Tibial artery (tissue), 4 donors: Measurements from ENCODE around the gene IL12RB1.

Experiments
- DNase-seq, 2 donors: peaks; one replicate each; pipeline ENCODE4 v3.0.0-alpha.2; 2019
- H3K27ac ChIP-seq, 2 donors: fragments of 200-600 bp; sonication (generic) in 1 of 2; 1 replicate in 1 of 2; 2 replicates in 1 of 2; pipeline ENCODE4 v1.5.1; 2018 to 2019; ENCODE audit warnings: mild to moderate bottlenecking in 1 of 2
- H3K27me3 ChIP-seq, 2 donors: fragments of 200-600 bp; sonication (generic) in 1 of 2; one replicate each; pipeline versions ENCODE4 v1.5.1 to v1.6.0; 2016 to 2019
- H3K36me3 ChIP-seq, 3 donors: fragments of 200-600 bp; sonication (generic) in 2 of 3; one replicate each; pipeline ENCODE4 v1.5.1; 2016 to 2019; ENCODE audit warnings: mild to moderate bottlenecking in 2 of 3
- H3K4me1 ChIP-seq, 4 donors: fragments of 200-600 bp; sonication (generic) in 2 of 4; 1 replicate in 3 of 4; 2 replicates in 1 of 4; pipeline ENCODE4 v1.5.1; 2016 to 2019
- H3K4me3 ChIP-seq, 2 donors: fragments of 200-600 bp; sonication (generic) in 1 of 2; 1 replicate in 1 of 2; 2 replicates in 1 of 2; pipeline ENCODE4 v1.5.1; 2018 to 2019; ENCODE audit warnings: mild to moderate bottlenecking in 2 of 2
- H3K9me3 ChIP-seq, 3 donors: fragments of 200-600 bp; sonication (generic) in 1 of 3; one replicate each; pipeline ENCODE4 v1.5.1; 2016 to 2019
- intact Hi-C: fragments of 100-400 bp; cut with DNase I; formaldehyde crosslinking; loops from one replicate; pipeline ENCODE4 v1.15.0; 2023; ENCODE audit warnings: low total_unique reads
- TF ChIP-seq, protein P1 (sequence below), 2 experiments: fragments of 200-600 bp in 1 of 2; fragments of 450-650 bp in 1 of 2; IDR thresholded peaks; one replicate each; pipeline ENCODE4 v1.5.1; 2017 to 2019; ENCODE audit warnings: antibody characterized with exemption in 2 of 2, mild to moderate bottlenecking in 1 of 2, moderate library complexity in 1 of 2

IL12RB1 gene

DNA sequence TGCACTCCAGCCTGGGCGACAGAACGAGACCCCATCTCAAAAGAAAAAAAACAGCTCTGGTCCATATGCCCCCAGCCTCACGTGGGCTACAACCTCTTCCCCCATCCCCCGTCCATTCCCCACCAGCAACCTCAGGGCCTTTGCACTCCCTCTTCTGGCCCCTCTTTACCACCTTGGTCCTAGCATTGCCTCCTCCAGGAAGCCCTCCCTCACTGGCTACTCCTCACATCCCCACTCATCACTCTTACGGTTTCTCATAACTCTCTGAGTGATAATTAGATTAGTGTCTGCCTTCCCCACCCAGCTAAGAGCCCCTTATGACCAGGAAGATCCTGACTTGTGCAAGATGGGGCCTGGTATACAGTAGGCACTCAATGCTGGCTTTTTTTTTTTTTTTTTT lies 30.8 kb downstream of the IL12RB1 start:
- no peaks in the 10 kb centered on the region for H3K9me3 ChIP-seq
- peaks cover 0 to 3% of the 10 kb centered on the region in 2 donors for H3K27me3 ChIP-seq
- no peak for DNase-seq
- peak overlapping the region; percentile 1 to 79 for H3K27ac ChIP-seq
- TF ChIP-seq, protein P1, sequence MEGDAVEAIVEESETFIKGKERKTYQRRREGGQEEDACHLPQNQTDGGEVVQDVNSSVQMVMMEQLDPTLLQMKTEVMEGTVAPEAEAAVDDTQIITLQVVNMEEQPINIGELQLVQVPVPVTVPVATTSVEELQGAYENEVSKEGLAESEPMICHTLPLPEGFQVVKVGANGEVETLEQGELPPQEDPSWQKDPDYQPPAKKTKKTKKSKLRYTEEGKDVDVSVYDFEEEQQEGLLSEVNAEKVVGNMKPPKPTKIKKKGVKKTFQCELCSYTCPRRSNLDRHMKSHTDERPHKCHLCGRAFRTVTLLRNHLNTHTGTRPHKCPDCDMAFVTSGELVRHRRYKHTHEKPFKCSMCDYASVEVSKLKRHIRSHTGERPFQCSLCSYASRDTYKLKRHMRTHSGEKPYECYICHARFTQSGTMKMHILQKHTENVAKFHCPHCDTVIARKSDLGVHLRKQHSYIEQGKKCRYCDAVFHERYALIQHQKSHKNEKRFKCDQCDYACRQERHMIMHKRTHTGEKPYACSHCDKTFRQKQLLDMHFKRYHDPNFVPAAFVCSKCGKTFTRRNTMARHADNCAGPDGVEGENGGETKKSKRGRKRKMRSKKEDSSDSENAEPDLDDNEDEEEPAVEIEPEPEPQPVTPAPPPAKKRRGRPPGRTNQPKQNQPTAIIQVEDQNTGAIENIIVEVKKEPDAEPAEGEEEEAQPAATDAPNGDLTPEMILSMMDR (IDR thresholded peaks at IDR 0.05) = no peak
- H3K4me3 ChIP-seq = no peak overlapping the region
- peaks cover 0 to 50% (median 31%) of the 10 kb centered on the region in 4 donors for H3K4me1 ChIP-seq
- intact Hi-C loops = no loop called here
- H3K36me3 ChIP-seq = no peaks in the 10 kb centered on the region

DNA sequence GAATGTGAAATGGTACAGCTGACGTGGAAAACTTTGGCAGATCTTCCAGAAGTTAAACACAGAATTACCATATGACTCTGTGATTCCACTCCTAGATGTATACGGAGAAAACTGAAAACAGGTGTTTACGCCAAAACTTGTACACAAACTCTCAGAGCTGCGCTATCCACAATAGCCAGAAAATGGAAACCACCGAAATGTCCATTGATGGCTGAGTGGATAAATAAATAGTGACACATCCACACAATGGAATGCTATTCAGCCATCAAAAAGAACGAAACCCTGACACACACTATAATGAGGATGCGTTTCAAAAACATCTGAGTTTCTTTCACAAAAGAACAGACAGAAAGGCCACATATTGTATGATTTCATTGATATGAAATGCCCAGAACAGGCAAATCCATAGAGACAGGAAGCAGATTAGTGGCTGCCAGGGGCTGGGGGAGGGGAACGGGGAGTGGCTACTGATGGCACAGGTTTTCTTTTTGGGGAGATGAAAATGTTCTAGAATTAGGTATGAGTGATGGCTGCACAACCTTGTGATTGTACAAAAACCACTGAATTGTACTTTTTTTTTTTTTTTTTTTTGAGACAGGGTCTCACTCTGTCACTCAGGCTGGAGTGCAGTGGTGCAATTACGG lies 33.0 kb downstream of the IL12RB1 start:
- Histone ChIP-seq H3K4me1 (peaks cover 0 to 72% (median 50%) of the 10 kb centered on the region in 4 donors), H3K36me3 (no peaks in the 10 kb centered on the region), H3K27ac (peak overlapping the region; percentile 73 to 79), H3K27me3 (no peaks in the 10 kb centered on the region), H3K4me3 (no peak overlapping the region), H3K9me3 (no peaks in the 10 kb centered on the region)
- intact Hi-C loops = loop anchor here (2.0 kb wide), 1 partner anchor 45 kb away; the partner anchor contains the start of gene ARRDC2
- no peak for DNase-seq
- TF ChIP-seq, protein P1 (IDR thresholded peaks at IDR 0.05) = no peak

- Histone ChIP-seq H3K27me3 (no peaks in the 10 kb centered on the region), H3K4me3 (peak overlapping the region; percentile 26 to 39), H3K36me3 (no peaks in the 10 kb centered on the region), H3K4me1 (peaks cover 0 to 70% (median 43%) of the 10 kb centered on the region in 4 donors), H3K9me3 (no peaks in the 10 kb centered on the region), H3K27ac (peak overlapping the region; percentile 73 to 79)
- peak; percentile 39 to 90 for DNase-seq
- TF ChIP-seq, protein P1 (IDR thresholded peaks at IDR 0.05) = no peak
- intact Hi-C loops = loop anchor here (2.0 kb wide), 1 partner anchor 43 kb away; the partner anchor contains the start of gene ARRDC2
These were observed 34.8 kb downstream of the IL12RB1 start for GRCh38 chr19:18051887-18052286.

DNA sequence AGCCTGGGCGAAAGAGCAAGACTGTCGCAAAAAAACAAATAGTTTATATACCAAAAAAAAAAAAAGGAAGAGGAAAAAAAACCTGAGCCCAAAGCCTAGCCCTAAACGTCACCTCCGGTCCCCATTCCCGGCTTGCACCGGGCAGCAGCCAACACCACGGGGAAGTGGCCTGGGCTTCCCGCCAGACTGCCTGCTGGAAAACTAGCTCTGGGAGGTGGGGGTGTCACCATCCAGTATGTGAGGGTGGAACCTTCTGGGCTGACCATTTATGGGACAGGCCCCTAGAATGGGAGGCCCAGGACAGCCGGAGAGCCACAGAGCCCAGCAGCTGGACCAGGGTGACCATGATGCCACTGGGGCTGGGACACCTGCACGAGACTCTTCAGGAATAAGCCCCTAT lies 37.3 kb downstream of the IL12RB1 start:
- Histone ChIP-seq H3K36me3 (no peaks in the 10 kb centered on the region), H3K27me3 (no peaks in the 10 kb centered on the region), H3K9me3 (no peaks in the 10 kb centered on the region), H3K4me1 (peaks cover 0 to 90% (median 58%) of the 10 kb centered on the region in 4 donors), H3K27ac (peak overlapping the region; percentile 73 to 79), H3K4me3 (no peak overlapping the region)
- intact Hi-C loops = no loop called here
- DNase-seq = peak; percentile 90 to 98
- TF ChIP-seq, protein P1 (IDR thresholded peaks at IDR 0.05) = no peak

- TF ChIP-seq, protein P1 (IDR thresholded peaks at IDR 0.05) = no peak
- peaks cover 0 to 60% (median 42%) of the 10 kb centered on the region in 4 donors for H3K4me1 ChIP-seq
- no peak for DNase-seq
- H3K27me3 ChIP-seq = no peaks in the 10 kb centered on the region
- H3K9me3 ChIP-seq = no peaks in the 10 kb centered on the region
- no peaks in the 10 kb centered on the region for H3K36me3 ChIP-seq
- intact Hi-C loops = no loop called here
- H3K4me3 ChIP-seq = no peak overlapping the region
- peak overlapping the region; percentile 79 to 81 for H3K27ac ChIP-seq
These were observed 40.5 kb downstream of the IL12RB1 start for GRCh38 chr19:18046059-18046718.
